Right kidney (tissue), 1 donor: ENCODE results near the gene CMIP.
"Not testable (repeated sequence)": the region's sequence is repeated elsewhere in the genome, so short reads cannot be mapped to it uniquely, and the experiment has no call there.

Experiments
- DNase-seq: peaks from one replicate; pipeline ENCODE4 v3.0.0-alpha.2; 2016

The CMIP gene

GRCh38 chr16:81419806-81420205, 24.8 kb upstream of the CMIP start:
- DNase-seq: no peak

DNA sequence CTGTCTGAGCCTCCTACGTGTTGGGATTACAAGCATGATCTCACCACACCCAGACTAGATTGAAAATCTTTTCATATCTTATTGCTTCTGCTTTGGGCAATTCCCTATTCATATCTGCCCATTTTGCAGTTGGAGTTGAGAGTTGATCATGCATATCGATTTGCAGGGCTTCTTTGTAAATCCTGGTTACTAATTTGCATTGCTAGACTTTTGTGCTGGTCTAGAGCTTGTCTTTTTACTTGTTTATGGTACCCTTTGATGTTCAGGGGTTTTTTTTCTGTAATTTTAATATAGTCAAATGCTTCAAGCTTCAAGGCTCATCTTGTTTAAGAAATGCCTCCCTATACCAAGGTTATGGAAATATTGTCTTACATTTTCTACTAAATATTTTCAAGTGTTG, 23.5 kb upstream of the CMIP start:
- no peak for DNase-seq

GRCh38 chr16:81421536-81421935, 23.1 kb upstream of the CMIP start:
- no peak for DNase-seq

GRCh38 chr16:81422153-81422552, 22.5 kb upstream of the CMIP start:
- not testable (repeated sequence) for DNase-seq

DNA sequence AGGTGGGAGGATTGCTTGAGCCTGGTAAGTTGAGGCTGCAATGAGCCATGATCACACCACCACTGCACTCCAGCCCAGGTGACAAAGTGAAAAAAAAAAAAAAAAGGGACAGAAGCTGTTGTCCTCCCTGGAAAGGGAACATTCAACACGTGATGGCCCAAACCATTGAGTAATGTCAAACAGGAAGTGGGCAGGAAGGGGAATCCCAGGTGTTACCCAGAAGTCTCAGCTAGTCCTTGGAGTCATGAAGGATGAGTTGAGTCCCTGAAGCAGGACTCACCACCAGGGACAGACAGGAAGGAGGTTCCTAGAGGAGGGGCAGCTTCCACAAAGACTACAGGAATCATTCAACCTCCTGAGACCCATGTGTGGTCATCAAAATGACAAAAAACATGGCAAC, 19.8 kb upstream of the CMIP start:
- no peak for DNase-seq

DNA sequence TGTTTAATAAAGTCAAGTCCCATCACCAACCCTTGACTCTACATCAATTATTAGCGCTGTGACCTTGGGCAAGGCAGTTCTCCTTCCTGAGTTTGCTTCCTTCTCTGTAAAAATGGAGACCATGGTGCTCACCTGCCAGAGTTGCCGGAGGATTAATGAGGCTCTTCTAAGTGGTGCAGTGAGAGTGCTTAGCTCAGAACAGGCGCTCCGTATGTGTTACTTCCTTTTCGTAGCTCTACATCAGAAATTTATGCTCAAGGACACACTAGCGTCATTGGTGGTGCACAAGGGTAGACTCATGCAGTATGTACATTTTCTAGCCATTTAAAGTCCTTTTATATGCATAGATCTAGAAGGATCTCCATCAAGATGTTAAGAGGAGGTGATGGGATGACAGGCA, 17.4 kb upstream of the CMIP start:
- no peak for DNase-seq

GRCh38 chr16:81429045-81429521, 15.5 kb upstream of the CMIP start:
- DNase-seq: no peak

DNA sequence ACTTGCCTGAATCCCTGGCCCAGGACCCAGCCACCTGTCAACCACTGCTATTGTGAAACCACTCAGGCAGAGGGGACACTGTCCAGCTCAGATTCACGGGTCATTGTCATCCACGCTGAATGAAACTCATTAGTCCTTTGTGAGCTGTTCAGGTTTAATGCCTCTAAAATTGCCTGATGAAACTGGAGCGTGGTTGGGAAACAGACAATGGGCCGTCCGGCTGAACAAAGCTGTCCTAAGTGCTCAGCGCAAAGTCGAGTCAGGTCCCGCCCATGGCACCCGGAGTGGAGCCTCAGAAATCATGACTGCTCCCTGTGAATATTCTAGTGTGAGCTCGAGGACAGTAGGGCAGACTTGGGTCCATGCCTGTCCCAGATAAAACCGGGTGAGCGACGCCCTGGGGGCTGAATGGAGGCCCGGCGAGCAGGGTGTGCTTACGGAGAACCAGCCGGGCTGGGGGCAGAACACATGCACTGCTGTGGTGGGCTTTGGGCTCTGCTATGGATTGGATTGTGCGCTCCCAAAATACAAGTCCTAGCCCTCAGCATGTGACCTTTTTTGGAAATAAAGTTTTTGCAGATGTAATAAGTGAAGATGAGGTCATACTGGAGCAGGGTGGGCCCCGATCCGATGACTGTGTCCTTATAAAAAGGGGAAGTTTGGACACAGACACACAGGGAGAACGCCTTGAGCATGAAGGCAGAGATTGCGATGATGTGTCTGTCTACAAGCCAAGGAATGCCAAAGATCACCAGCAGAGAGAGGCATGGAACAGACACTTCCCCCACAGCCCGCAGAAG, 12.9 kb upstream of the CMIP start:
- DNase-seq: no peak

DNA sequence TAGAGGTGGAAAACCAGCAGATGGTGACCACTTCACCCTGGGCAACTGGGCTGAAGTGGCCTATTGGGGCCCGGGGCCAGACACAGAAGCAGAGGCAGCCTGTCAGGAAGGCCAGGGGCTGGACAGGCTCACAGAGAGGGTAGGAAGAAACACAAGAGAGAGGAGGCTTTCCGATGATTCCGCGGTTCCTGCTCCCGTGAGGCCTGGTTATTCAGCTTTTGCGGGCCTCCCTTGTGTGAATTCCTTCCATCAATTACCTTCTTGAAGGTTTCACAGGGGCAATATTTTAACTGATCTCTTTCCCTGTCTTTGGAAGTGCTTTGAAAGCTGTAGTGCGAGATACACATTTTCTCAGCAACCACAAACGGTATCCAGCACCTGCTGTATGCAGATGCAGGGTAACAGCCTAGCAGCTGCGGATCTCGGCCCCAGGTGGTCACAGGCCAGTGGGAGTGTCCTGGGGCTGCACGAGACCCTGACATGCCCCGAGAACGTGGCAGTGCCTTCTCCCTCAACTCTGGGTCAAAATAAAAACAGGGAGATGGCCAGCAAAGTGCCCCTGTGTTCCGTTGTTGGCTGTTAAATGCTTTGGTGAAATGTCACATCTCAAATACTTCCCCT, 11.6 kb upstream of the CMIP start:
- no peak for DNase-seq

- no peak for DNase-seq
Observed at GRCh38 chr16:81435103-81435502, 9.5 kb upstream of the CMIP start.

GRCh38 chr16:81435567-81435966, 9.0 kb upstream of the CMIP start:
- DNase-seq: no peak

- no peak for DNase-seq
Observed at GRCh38 chr16:81436386-81436785, 8.2 kb upstream of the CMIP start.

GRCh38 chr16:81437865-81438264, 6.7 kb upstream of the CMIP start:
- DNase-seq: no peak

DNA sequence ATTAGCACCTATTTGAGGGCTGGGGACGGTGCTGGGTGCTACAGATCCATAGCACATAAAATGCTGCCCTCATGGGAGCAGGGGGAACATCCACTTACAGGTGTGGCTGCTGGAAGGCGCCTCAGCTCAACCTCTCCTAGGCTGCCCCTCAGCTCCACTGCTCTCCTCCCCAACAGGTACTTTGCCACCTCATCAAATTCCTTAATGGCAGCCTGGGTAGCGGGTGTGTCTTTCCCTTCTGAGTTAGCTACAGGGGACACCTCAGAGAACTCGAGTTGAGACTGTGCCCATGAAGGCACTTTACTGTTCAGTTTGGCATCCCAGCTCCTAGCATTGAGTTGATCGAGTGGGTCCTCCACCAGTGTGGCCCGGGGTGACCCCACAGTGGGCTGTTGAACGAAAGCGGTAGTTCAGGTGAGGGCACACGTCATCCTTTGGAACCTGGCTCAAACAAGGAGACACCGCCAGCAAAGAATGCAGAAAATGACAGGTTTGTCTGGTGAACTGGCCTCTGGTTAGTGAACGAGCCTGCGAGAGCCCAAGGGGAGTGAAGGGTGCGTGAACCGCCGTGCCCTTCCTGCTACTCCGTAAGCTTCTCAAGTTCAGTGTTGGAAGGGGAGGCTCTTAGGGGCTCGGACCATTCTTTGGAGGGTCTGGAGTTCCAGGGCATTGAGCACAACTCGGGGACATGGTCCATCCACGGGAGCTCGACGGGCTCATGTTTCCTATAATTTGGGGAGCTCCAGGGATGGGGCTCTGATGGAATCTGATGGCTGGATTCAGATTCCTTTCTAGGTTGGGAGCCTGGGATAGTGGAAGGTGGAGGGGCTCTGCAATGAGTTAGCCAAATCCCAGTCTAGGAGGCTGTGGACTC, 3.5 kb upstream of the CMIP start:
- DNase-seq: no peak

- no peak for DNase-seq
Observed at GRCh38 chr16:81442220-81442915, 2.2 kb upstream of the CMIP start.

DNA sequence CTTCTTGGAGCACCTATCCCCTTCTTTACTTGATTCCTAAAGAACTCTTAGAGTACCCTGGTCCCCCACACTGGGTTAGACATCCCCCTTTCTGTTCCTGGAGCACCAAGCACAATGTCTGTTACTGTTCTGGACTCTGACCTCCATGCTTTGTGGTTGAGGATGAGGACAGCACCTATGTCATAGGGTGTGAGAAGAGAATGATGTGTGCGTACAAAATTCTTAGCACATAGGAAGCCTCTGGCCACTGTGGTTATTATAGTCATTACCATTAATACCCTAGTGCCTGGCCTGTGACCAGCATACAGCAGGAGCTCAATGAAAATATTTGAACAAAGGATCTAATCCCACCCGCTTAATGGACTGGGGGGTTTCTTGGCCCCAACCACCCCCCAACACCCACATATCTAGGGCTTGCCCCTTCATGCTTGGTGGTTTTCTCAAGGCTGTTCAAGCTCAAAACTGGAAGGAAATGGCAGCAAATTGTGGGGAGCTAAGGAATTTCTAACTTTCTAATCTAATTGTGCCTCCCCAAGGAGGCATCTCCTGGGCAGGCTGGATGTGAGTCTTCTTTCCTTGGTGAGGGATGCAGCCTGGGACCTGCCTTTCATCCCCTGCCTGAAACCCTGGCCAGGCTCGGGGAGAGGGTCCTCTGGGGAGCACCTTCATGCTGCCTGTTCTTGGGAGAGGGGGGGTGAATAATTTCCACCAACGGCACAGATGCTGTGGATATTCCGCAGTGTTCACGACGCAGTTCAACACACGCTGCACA, 1.5 kb upstream of the CMIP start:
- DNase-seq: no peak

DNA sequence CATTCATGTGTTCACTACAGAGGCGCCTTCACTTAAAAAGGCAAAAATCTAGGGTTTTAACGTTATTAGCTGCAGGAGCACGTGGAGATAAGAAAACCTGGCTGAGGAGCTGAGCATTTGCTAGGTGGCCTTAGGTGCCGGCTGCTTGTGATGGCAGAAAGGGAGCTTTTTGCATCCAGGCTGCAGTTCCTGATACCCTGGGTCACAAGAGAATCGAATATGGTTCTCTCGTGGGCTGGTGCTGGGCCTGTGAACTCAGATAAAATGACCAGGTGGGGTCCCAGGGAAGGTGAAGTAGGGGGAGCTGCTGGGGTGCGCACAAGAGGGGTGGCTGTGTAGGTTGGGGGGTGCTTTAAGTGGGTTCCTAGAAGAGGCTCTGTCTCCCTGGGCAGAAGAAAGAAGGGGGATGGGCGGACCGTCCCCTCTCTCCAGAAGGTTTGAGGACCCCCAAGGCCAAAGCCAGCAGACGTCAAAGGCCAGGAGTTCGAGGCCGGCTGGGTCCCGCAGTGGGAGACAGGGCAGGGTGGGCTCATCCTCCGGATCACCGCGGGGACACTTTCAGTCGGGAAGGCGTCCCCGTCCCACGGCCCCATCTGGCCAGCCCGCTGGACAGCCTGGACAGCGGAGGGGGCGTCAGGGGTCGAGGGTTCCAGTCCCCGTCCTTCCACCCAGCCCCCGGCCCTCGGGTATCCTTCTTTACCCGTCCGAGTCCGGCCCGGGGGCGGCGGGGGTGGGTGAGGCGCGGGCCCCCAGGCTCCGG, 740 bp upstream of the CMIP start:
- DNase-seq: peak; percentile 57

DNA sequence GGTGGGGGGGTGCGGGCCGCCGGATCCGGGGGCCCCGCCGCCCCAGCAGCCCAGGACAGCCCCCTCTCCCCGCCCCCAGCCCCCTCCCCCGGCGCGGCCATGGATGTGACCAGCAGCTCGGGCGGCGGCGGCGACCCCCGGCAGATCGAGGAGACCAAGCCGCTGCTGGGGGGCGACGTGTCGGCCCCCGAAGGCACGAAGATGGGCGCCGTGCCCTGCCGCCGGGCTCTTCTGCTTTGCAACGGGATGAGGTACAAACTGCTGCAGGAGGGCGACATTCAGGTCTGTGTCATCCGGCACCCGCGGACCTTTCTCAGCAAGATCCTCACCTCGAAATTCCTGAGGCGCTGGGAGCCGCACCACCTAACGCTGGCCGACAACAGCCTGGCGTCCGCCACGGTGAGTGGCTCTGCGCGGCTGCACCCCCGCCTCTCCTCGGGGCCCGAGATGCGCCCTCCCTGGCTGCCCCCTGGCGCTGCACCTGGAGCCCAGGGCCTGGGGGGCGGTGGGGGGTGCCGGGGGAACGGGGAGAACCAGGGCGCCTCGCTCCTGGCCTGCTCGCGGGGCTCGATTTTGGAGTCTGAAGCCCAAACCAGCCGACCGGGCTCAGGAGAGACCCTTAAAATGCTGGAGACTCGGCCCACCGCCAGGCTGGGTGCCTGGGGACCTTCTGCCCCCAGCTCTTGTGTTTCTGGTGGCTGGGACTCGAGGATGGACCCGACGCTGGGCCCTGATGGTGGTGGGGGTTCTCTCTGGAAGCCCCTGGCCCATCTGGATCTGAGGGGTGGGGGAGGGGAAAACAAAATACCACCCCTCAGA, 744 bp downstream of the CMIP start:
- peak; percentile 71 for DNase-seq

DNA sequence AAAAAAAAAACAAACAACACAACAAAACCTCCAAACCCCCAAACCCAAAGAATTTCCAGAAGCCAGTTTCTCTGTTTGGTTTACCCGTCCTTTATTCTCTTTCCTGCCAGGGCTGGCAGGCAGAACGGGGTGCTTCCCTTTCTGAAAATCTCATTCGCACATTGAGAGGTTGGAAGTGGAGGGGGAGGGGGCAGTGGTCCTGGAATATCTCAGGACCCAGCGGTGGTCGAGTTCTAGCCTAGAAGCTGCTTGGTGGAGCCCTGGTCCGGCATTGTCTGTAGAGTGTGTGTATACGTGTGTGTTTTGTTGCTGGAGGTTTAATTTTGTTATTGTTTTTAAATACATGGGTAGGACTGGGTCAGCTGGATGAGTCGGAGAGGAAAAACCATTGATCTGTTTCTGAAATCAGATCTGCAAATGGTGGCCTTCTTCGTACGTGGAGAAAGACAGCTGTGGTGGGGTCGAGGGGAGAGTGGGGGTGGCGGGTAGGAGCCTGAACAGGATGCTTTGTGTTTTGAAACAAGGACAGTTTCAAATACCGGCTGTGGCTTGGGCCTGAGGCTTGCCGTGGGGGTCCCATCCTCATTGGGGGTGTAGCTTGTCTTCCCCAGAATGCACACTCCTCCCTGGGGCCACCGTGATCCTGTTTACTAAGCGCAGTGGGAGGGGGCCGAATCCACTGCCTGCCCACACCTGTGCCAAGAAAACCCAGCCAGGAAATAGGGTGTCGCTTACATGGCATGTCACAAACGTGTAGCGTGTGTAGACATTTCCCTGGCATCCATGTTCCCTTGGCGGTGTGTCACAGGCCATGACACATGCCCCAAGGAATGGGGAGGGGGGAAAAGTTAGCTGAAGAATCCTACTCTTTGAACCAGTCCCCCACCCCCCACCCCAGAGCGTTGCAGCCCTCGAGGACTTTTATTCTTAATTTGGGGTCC, 1.6 kb downstream of the CMIP start:
- peak; percentile 55 for DNase-seq
